ENCODE measurements around the gene CDC34.
A peak's percentile ranks its signal among the peaks of the same experiment; 100 is the strongest.

DNA sequence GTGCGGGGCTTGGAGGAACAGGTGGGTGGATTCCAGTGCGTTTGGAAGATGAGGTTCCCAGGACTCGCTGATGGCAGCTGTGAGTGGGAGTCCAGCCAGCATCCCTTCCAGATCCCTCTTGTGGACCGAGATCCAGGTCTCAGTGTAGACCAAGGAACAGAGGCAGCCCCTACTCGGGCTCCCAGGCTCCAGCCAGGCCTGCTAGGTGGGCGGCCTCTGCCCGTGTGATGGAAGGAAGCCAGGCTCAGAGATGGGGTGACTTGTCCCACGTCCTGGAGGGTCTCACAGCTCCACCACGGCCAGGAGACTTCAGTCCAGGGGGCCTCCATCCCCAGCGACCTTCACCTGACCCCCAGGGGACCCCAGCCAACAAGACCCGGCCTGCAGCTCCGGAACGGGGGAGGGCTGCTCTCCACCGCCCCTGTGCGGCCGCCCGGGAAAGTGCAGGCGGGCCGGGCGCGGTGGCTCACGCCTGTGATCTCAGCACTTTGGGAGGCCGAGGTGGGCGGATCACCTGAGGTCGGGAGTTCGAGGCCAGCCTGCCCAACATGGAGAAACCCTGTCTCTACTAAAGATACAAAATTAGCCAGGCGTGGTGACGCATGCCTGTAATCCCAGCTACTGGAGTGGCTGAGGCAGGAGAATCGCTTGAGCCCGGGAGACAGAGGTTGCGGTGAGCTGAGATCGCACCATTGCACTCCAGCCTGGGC lies 36.0 kb upstream of the CDC34 start:
- TF ChIP-seq, protein P1, sequence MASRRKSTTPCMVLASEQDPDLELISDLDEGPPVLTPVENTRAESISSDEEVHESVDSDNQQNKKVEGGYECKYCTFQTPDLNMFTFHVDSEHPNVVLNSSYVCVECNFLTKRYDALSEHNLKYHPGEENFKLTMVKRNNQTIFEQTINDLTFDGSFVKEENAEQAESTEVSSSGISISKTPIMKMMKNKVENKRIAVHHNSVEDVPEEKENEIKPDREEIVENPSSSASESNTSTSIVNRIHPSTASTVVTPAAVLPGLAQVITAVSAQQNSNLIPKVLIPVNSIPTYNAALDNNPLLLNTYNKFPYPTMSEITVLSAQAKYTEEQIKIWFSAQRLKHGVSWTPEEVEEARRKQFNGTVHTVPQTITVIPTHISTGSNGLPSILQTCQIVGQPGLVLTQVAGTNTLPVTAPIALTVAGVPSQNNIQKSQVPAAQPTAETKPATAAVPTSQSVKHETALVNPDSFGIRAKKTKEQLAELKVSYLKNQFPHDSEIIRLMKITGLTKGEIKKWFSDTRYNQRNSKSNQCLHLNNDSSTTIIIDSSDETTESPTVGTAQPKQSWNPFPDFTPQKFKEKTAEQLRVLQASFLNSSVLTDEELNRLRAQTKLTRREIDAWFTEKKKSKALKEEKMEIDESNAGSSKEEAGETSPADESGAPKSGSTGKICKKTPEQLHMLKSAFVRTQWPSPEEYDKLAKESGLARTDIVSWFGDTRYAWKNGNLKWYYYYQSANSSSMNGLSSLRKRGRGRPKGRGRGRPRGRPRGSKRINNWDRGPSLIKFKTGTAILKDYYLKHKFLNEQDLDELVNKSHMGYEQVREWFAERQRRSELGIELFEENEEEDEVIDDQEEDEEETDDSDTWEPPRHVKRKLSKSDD (conservative IDR thresholded peaks at IDR 0.05; ENCODE audit: low read length): no peak
- no peak for TF ChIP-seq TCF7L2 (IDR thresholded peaks at IDR 0.05; ENCODE audit: low read depth, low read length)
- no peak for TF ChIP-seq MAX (CRISPR knock-in tag; IDR thresholded peaks at IDR 0.05)
- TF ChIP-seq NBN (IDR thresholded peaks at IDR 0.05; ENCODE audit: low read depth): 0 out of 2 replicates have a peak, but pooled peaks have one; percentile 31
- no peak for TF ChIP-seq NR1H2 (CRISPR knock-in tag; IDR thresholded peaks at IDR 0.05)
- no peak for TF ChIP-seq NFYB (IDR thresholded peaks at IDR 0.05; ENCODE audit: extremely low read depth, insufficient read length)

Measured in K562 (cell line).